Fibroblast of lung (primary cell): ENCODE measurements around the gene FLNA. TPM values are rescaled to one million over a fixed set of nuclear protein-coding genes. Genes with fewer than 3 reads are reported as not detected.
"Not testable (repeated sequence)": the region's sequence is repeated elsewhere in the genome, so short reads cannot be mapped to it uniquely, and the experiment has no call there.

Experiments
- DNase-seq, 2 donors: peaks; one replicate each; pipeline versions ENCODE4 v3.0.0 to v3.0.0-alpha.2; 2010; ENCODE audit warnings: low read depth in 2 of 2
- H2AFZ ChIP-seq: 2 replicates; pipeline ENCODE4 v1.5.1; 2012; ENCODE audit warnings: low read length, control low read depth, inconsistent platforms
- H3K27ac ChIP-seq: 2 replicates; pipeline ENCODE4 v1.5.1; 2011; ENCODE audit warnings: low read length, control low read depth; ENCODE audit not compliant: insufficient read depth
- H3K27me3 ChIP-seq: 2 replicates; pipeline ENCODE4 v1.5.1; 2011; ENCODE audit warnings: mild to moderate bottlenecking, low read length; ENCODE audit not compliant: control insufficient read depth, insufficient read depth
- H3K36me3 ChIP-seq: 2 replicates; pipeline ENCODE4 v1.5.1; 2011; ENCODE audit warnings: low read length; ENCODE audit not compliant: control insufficient read depth, insufficient read depth
- H3K4me1 ChIP-seq: 2 replicates; pipeline ENCODE4 v1.5.1; 2011; ENCODE audit warnings: low read length; ENCODE audit not compliant: control insufficient read depth, insufficient read depth; ENCODE audit errors: extremely low read depth
- H3K4me2 ChIP-seq: 2 replicates; pipeline ENCODE4 v1.5.1; 2011; ENCODE audit warnings: low read length, control low read depth; ENCODE audit not compliant: insufficient read depth; ENCODE audit errors: extremely low read depth
- H3K4me3 ChIP-seq, 4 experiments: fragments of 200-600 bp in 1 of 4; sonication (generic) in 1 of 4; replicated peaks in 1 of 4; 2 replicates each; pipeline ENCODE4 v1.5.1; 2011 to 2016; ENCODE audit warnings: low read length in 4 of 4, low read depth in 3 of 4, mild to moderate bottlenecking in 3 of 4, control low read depth in 2 of 4, inconsistent platforms in 1 of 4, mixed read lengths in 1 of 4; ENCODE audit not compliant: insufficient read depth in 1 of 4; ENCODE audit errors: control extremely low read depth in 1 of 4
- H3K79me2 ChIP-seq: 2 replicates; pipeline ENCODE4 v1.5.1; 2012; ENCODE audit warnings: mild to moderate bottlenecking, low read length, inconsistent platforms; ENCODE audit not compliant: control insufficient read depth, insufficient read depth
- H3K9ac ChIP-seq: 2 replicates; pipeline ENCODE4 v1.5.1; 2011; ENCODE audit warnings: mild to moderate bottlenecking, low read length, control low read depth; ENCODE audit not compliant: insufficient read depth
- H3K9me3 ChIP-seq: 2 replicates; pipeline ENCODE4 v1.5.1; 2012; ENCODE audit warnings: low read depth, low read length; ENCODE audit not compliant: control insufficient read depth, insufficient read depth
- H4K20me1 ChIP-seq: 2 replicates; pipeline ENCODE4 v1.5.1; 2011; ENCODE audit warnings: low read length; ENCODE audit not compliant: control insufficient read depth, insufficient read depth; ENCODE audit errors: extremely low read depth
- EZH2 ChIP-seq: IDR thresholded peaks from 2 replicates; pipeline ENCODE4 v1.5.1; 2012; ENCODE audit warnings: low read length, control low read depth, mild to moderate bottlenecking; ENCODE audit errors: missing control alignments
- polyA plus RNA-seq, 2 donors: library from polyadenylated mRNA; depleted of rRNA in 1 of 2; stranded (reverse) in 1 of 2; unstranded in 1 of 2; fragments of >200 nt; gene quantifications; 2 replicates each; pipeline ENCODE4 v1.2.1, GENCODE V29; 2011 to 2012; ENCODE audit warnings: missing spikeins in 1 of 2
- total RNA-seq: library from RNA; depleted of rRNA; stranded (reverse); fragments of >200 nt; gene quantifications from 2 replicates; pipeline ENCODE4 v1.2.1, GENCODE V29; 2014
- TF ChIP-seq, protein P1 (sequence below), 2 donors: IDR thresholded peaks in 1 of 2; conservative IDR thresholded peaks in 1 of 2; 1 replicate in 1 of 2; 2 replicates in 1 of 2; pipeline ENCODE4 v1.5.1; 2011 to 2012; ENCODE audit warnings: low read length in 2 of 2, control low read depth in 1 of 2, inconsistent platforms in 1 of 2, low read depth in 1 of 2, mild to moderate bottlenecking in 1 of 2

The FLNA gene
- total and polyA plus RNA-seq, 2 donors (not counting 1 experiment from before 2014, with no cell fraction given) = 799 to 2,728 TPM

DNA sequence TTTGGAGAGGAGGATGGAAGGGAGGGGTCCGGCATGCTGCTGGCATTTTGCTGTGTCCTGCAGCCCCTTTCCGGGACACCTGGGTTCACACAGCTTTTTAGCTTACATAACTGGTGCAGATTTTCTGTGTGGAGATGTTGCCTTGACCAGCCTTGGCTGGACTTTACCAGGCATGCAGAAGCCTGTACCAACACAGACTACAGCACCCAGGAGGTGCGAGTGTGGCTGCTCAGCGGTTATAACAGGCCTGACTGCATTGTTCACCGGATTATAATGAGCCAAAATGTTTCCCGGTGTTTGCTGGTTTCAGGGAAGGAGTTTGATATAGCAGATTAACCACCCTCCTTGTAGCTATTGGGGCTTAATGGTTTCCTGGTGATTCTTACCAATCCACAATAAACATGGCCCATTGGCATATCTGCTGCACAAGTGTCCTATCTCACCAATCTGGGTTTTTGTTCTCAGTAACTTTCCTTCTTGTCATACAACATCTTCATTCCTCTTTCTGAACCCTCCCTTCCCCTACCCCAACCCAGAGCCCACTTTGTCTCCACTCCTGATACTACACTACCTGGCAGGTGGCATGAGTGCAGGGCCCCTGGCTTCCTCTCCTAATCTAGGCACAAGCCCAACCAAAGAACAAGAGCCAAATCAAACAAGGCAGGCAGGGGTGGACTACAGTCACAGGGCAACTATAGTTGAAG is 27.6 kb upstream of the FLNA start:
- H3K9ac ChIP-seq = no peak overlapping the region
- no peaks in the 10 kb centered on the region for H4K20me1 ChIP-seq
- H3K9me3 ChIP-seq = no peaks in the 10 kb centered on the region
- H3K79me2 ChIP-seq = peaks cover 20% of the 10 kb centered on the region
- no peaks in the 10 kb centered on the region for H3K27me3 ChIP-seq
- no peak overlapping the region for H3K27ac ChIP-seq
- H3K4me1 ChIP-seq = no peaks in the 10 kb centered on the region
- TF ChIP-seq, protein P1, sequence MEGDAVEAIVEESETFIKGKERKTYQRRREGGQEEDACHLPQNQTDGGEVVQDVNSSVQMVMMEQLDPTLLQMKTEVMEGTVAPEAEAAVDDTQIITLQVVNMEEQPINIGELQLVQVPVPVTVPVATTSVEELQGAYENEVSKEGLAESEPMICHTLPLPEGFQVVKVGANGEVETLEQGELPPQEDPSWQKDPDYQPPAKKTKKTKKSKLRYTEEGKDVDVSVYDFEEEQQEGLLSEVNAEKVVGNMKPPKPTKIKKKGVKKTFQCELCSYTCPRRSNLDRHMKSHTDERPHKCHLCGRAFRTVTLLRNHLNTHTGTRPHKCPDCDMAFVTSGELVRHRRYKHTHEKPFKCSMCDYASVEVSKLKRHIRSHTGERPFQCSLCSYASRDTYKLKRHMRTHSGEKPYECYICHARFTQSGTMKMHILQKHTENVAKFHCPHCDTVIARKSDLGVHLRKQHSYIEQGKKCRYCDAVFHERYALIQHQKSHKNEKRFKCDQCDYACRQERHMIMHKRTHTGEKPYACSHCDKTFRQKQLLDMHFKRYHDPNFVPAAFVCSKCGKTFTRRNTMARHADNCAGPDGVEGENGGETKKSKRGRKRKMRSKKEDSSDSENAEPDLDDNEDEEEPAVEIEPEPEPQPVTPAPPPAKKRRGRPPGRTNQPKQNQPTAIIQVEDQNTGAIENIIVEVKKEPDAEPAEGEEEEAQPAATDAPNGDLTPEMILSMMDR (conservative IDR thresholded peaks at IDR 0.05 in 1 of 2, IDR thresholded peaks at IDR 0.05 in 1 of 2; ENCODE audit: low read depth in 1 of 2, low read length in 2 of 2) = no peak
- no peak for TF ChIP-seq EZH2
- no peak overlapping the region for H3K4me2 ChIP-seq
- no peak overlapping the region for H2AFZ ChIP-seq
- peaks cover 4% of the 10 kb centered on the region for H3K36me3 ChIP-seq
- no peak for DNase-seq
- no peak overlapping the region for H3K4me3 ChIP-seq

GRCh38 chrX:154401045-154401799 is 26.8 kb upstream of the FLNA start:
- DNase-seq = peak; percentile 19 to 41
- no peak overlapping the region for H3K27ac ChIP-seq

GRCh38 chrX:154400369-154400817 is 26.0 kb upstream of the FLNA start:
- not testable (repeated sequence) for H3K36me3 ChIP-seq, H3K27me3 ChIP-seq, H4K20me1 ChIP-seq, H3K4me1 ChIP-seq, DNase-seq, H2AFZ ChIP-seq, H3K9me3 ChIP-seq
- Histone ChIP-seq H3K4me3 (peak overlapping the region in 3 of 4 experiments; percentile 61 to 96 (median 77)), H3K27ac (peak overlapping the region; percentile 98), H3K79me2 (peaks cover 20% of the 10 kb centered on the region), H3K9ac (peak overlapping the region; percentile 7), H3K4me2 (peak overlapping the region; percentile 88)

More at GRCh38 chrX:154401045-154401799, 26.8 kb upstream of the FLNA start:
- Histone ChIP-seq H3K27me3 (no peaks in the 10 kb centered on the region), H3K4me3 (peak overlapping the region in 1 of 4 experiments; percentile 14), H3K4me1 (no peaks in the 10 kb centered on the region), H2AFZ (no peak overlapping the region), H3K9ac (no peak overlapping the region), H3K79me2 (peaks cover 20% of the 10 kb centered on the region), H3K36me3 (peaks cover 4% of the 10 kb centered on the region), H3K4me2 (no peak overlapping the region), H4K20me1 (no peaks in the 10 kb centered on the region), H3K9me3 (no peaks in the 10 kb centered on the region)
- TF ChIP-seq, protein P1 (conservative IDR thresholded peaks at IDR 0.05 in 1 of 2, IDR thresholded peaks at IDR 0.05 in 1 of 2; ENCODE audit: low read depth in 1 of 2, low read length in 2 of 2) = no peak
